ENCODE results near the gene MYO16.

- TF ChIP-seq TCF7L2 (IDR thresholded peaks at IDR 0.05; ENCODE audit: borderline replicate concordance, low read depth, low read length) (no peak), OVOL3 (tag by site-specific recombination; IDR thresholded peaks at IDR 0.05) (no peak), ZBTB8A (tag by site-specific recombination; IDR thresholded peaks at IDR 0.05) (no peak), ZNF600 (tag by site-specific recombination; IDR thresholded peaks at IDR 0.05) (no peak), REST (tag by site-specific recombination; IDR thresholded peaks at IDR 0.05) (no peak), GLIS2 (tag by site-specific recombination; IDR thresholded peaks at IDR 0.05) (no peak), ZFP3 (tag by site-specific recombination; IDR thresholded peaks at IDR 0.05; ENCODE audit: low read depth) (no peak), ZNF146 (tag by site-specific recombination; IDR thresholded peaks at IDR 0.05) (no peak), ZBTB21 (tag by site-specific recombination; IDR thresholded peaks at IDR 0.05) (no peak), ZBTB1 (tag by site-specific recombination; IDR thresholded peaks at IDR 0.05) (no peak)
- TF ChIP-seq, protein P1, sequence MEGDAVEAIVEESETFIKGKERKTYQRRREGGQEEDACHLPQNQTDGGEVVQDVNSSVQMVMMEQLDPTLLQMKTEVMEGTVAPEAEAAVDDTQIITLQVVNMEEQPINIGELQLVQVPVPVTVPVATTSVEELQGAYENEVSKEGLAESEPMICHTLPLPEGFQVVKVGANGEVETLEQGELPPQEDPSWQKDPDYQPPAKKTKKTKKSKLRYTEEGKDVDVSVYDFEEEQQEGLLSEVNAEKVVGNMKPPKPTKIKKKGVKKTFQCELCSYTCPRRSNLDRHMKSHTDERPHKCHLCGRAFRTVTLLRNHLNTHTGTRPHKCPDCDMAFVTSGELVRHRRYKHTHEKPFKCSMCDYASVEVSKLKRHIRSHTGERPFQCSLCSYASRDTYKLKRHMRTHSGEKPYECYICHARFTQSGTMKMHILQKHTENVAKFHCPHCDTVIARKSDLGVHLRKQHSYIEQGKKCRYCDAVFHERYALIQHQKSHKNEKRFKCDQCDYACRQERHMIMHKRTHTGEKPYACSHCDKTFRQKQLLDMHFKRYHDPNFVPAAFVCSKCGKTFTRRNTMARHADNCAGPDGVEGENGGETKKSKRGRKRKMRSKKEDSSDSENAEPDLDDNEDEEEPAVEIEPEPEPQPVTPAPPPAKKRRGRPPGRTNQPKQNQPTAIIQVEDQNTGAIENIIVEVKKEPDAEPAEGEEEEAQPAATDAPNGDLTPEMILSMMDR (tag by site-specific recombination; IDR thresholded peaks at IDR 0.05), result no peak
- TF ChIP-seq, protein P2, sequence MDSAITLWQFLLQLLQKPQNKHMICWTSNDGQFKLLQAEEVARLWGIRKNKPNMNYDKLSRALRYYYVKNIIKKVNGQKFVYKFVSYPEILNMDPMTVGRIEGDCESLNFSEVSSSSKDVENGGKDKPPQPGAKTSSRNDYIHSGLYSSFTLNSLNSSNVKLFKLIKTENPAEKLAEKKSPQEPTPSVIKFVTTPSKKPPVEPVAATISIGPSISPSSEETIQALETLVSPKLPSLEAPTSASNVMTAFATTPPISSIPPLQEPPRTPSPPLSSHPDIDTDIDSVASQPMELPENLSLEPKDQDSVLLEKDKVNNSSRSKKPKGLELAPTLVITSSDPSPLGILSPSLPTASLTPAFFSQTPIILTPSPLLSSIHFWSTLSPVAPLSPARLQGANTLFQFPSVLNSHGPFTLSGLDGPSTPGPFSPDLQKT (IDR thresholded peaks at IDR 0.05; ENCODE audit: borderline replicate concordance, low read depth, low read length), result no peak
- TF ChIP-seq, protein P3, sequence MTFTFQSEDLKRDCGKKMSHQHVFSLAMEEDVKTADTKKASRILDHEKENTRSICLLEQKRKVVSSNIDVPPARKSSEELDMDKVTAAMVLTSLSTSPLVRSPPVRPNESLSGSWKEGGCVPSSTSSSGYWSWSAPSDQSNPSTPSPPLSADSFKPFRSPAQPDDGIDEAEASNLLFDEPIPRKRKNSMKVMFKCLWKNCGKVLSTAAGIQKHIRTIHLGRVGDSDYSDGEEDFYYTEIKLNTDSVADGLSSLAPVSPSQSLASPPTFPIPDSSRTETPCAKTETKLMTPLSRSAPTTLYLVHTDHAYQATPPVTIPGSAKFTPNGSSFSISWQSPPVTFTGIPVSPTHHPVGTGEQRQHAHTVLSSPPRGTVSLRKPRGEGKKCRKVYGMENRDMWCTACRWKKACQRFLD (tag by site-specific recombination; IDR thresholded peaks at IDR 0.05), result no peak
These were observed 156.4 kb downstream of the MYO16 start for GRCh38 chr13:108785844-108786243.

All from HEK293 (cell line).